Fibroblast of peridontal ligament (primary cell): ENCODE measurements around the gene HSPD1.
"Not testable (repeated sequence)": the region's sequence is repeated elsewhere in the genome, so short reads cannot be mapped to it uniquely, and the experiment has no call there.

Source experiments
- DNase-seq: peaks from one replicate; pipeline ENCODE4 v3.0.0-alpha.2; 2010; ENCODE audit errors: extremely low read depth

Gene HSPD1

GRCh38 chr2:197497326-197497725 is 2.3 kb downstream of the HSPD1 start:
- no peak for DNase-seq

- no peak for DNase-seq
Observed at GRCh38 chr2:197496695-197497094, 2.9 kb downstream of the HSPD1 start.

- no peak for DNase-seq
Observed at GRCh38 chr2:197495433-197496134, 4.1 kb downstream of the HSPD1 start.

- no peak for DNase-seq
Observed at GRCh38 chr2:197487385-197487784, 12.3 kb downstream of the HSPD1 start.

GRCh38 chr2:197486175-197486574 is 13.5 kb downstream of the HSPD1 start:
- no peak for DNase-seq

GRCh38 chr2:197484248-197484647 is 15.4 kb downstream of the HSPD1 start:
- not testable (repeated sequence) for DNase-seq

GRCh38 chr2:197480165-197481036 is 19.2 kb downstream of the HSPD1 start:
- DNase-seq: no peak

GRCh38 chr2:197477797-197478196 is 21.8 kb downstream of the HSPD1 start:
- DNase-seq: no peak

GRCh38 chr2:197472166-197472565 is 27.5 kb downstream of the HSPD1 start:
- no peak for DNase-seq

- DNase-seq: no peak
Observed at GRCh38 chr2:197464175-197464574, 35.5 kb downstream of the HSPD1 start.

- DNase-seq: peak; percentile 35
Observed at GRCh38 chr2:197461057-197461456, 38.6 kb downstream of the HSPD1 start.

- DNase-seq: no peak
Observed at GRCh38 chr2:197460649-197461048, 39.0 kb downstream of the HSPD1 start.

GRCh38 chr2:197455428-197455827 is 44.2 kb downstream of the HSPD1 start:
- no peak for DNase-seq

- DNase-seq: no peak
Observed at GRCh38 chr2:197454923-197455322, 44.7 kb downstream of the HSPD1 start.

GRCh38 chr2:197453914-197454398 is 45.7 kb downstream of the HSPD1 start:
- peak; percentile 94 for DNase-seq

- peak; percentile 99 for DNase-seq
Observed at GRCh38 chr2:197453123-197453913, 46.3 kb downstream of the HSPD1 start, which contains the start of gene COQ10B. COQ10B (plus strand) TSS chr2:197453552; CDS start chr2:197453561, 9 bp downstream.

- no peak for DNase-seq
Observed at GRCh38 chr2:197452754-197453122, 46.9 kb downstream of the HSPD1 start.

GRCh38 chr2:197450935-197451358 is 48.7 kb downstream of the HSPD1 start:
- not testable (repeated sequence) for DNase-seq

GRCh38 chr2:197450465-197450864 is 49.2 kb downstream of the HSPD1 start:
- no peak for DNase-seq

- no peak for DNase-seq
Observed at GRCh38 chr2:197446844-197447243, 52.8 kb downstream of the HSPD1 start.

GRCh38 chr2:197445746-197446145 is 53.9 kb downstream of the HSPD1 start:
- DNase-seq: no peak

GRCh38 chr2:197442857-197443256 is 56.8 kb downstream of the HSPD1 start:
- no peak for DNase-seq
